Stimulated activated CD4-positive, alpha-beta T cell treated with anti-CD3 and anti-CD28 coated beads, Interleukin-12 subunit alpha, Interleukin-12 subunit beta, amount 100 ng/mL, for 4 hours (primary cell): ENCODE measurements around the gene CRYBA4.

ENCODE experiments used
- DNase-seq: peaks from one replicate; pipeline ENCODE4 v3.0.0-alpha.2; 2020

The CRYBA4 gene

GRCh38 chr22:26631282-26631681 lies 9.5 kb downstream of the CRYBA4 start:
- no peak for DNase-seq

GRCh38 chr22:26632422-26633155 lies 10.8 kb downstream of the CRYBA4 start:
- no peak for DNase-seq

GRCh38 chr22:26634189-26634588 lies 12.4 kb downstream of the CRYBA4 start:
- no peak for DNase-seq

GRCh38 chr22:26635117-26635516 lies 13.4 kb downstream of the CRYBA4 start:
- DNase-seq: no peak

- DNase-seq: no peak
Measured at GRCh38 chr22:26636296-26636695, 14.5 kb downstream of the CRYBA4 start.

- peak; percentile 76 for DNase-seq
Measured at GRCh38 chr22:26642465-26643417, 21.0 kb downstream of the CRYBA4 start.

- DNase-seq: no peak
Measured at GRCh38 chr22:26643418-26644100, 21.8 kb downstream of the CRYBA4 start.

GRCh38 chr22:26646158-26646557 lies 24.4 kb downstream of the CRYBA4 start:
- DNase-seq: no peak

GRCh38 chr22:26648011-26648497 lies 26.3 kb downstream of the CRYBA4 start:
- DNase-seq: no peak

GRCh38 chr22:26648528-26649388 lies 27.0 kb downstream of the CRYBA4 start:
- no peak for DNase-seq

- no peak for DNase-seq
Measured at GRCh38 chr22:26650722-26651421, 29.1 kb downstream of the CRYBA4 start.

- DNase-seq: no peak
Measured at GRCh38 chr22:26651815-26652214, 30.1 kb downstream of the CRYBA4 start.

- DNase-seq: peak; percentile 51
Measured at GRCh38 chr22:26656891-26657851, 35.4 kb downstream of the CRYBA4 start, which contains the start of gene MIAT. TSS of gene MIAT (plus strand) at chr22:26657588.

GRCh38 chr22:26658161-26658560 lies 36.4 kb downstream of the CRYBA4 start:
- DNase-seq: no peak

- DNase-seq: peak; percentile 76
Measured at GRCh38 chr22:26658671-26659478, 37.1 kb downstream of the CRYBA4 start.

- DNase-seq: no peak
Measured at GRCh38 chr22:26660356-26660755, 38.6 kb downstream of the CRYBA4 start.

GRCh38 chr22:26660961-26661578 lies 39.3 kb downstream of the CRYBA4 start:
- DNase-seq: no peak

- DNase-seq: no peak
Measured at GRCh38 chr22:26662160-26662559, 40.4 kb downstream of the CRYBA4 start.
